ENCODE results near the gene HACD3. TPM values are rescaled to one million over a fixed set of nuclear protein-coding genes. Genes with fewer than 3 reads are reported as not detected.

The HACD3 gene
- total RNA-seq, 1 experiment from 2014 or later, result 133 TPM

- H4K5ac ChIP-seq (ENCODE audit: insufficient read length, low read depth, low read length), result no peak overlapping the region
- no peak overlapping the region for H3K27ac Mint-ChIP-seq
- no peak overlapping the region for H2BK120ac ChIP-seq (ENCODE audit: low read depth, low read length, poor library complexity, severe bottlenecking)
- DNase-seq, result no peak
- H2AK5ac ChIP-seq (ENCODE audit: insufficient read length, low read length), result no peak overlapping the region
- no peak overlapping the region for H3K27ac ChIP-seq (ENCODE audit: insufficient read length, low read depth, low read length)
- H3K18ac ChIP-seq (ENCODE audit: insufficient read length, low read depth, low read length), result no peak overlapping the region
- no peak overlapping the region for H3K9ac ChIP-seq (ENCODE audit: extremely low read depth, insufficient read length, low read length)
- H3K9me3 ChIP-seq (ENCODE audit: control insufficient read depth, low read depth, low read length), result no peaks in the 10 kb centered on the region
- peaks cover 8 to 11% of the 10 kb centered on the region in 2 experiments for H3K4me1 Mint-ChIP-seq
- H4K91ac ChIP-seq (ENCODE audit: insufficient read length, low read depth, low read length), result no peak overlapping the region
- H2BK15ac ChIP-seq (ENCODE audit: low read depth, low read length), result no peak overlapping the region
- H3K36me3 Mint-ChIP-seq (ENCODE audit: insufficient read depth in 1 of 3, low read depth in 3 of 3), result peaks cover 0 to 6% (median 6%) of the 10 kb centered on the region in 3 experiments; a peak in 5 of 7 replicates
- no peak overlapping the region for H2BK5ac ChIP-seq (ENCODE audit: insufficient read length, low read length)
- peaks cover 6% of the 10 kb centered on the region; the same call in 1 of the 2 replicates for H3K79me2 ChIP-seq (ENCODE audit: insufficient read depth, low read length)
- WGBS (ENCODE audit: extremely low coverage, insufficient read length, low lambda C conversion rate), result no CpG with 5 or more reads among the region's 4 CpGs
- peaks cover 0 to 2% of the 10 kb centered on the region in 2 experiments; a peak in 1 of 5 replicates for H3K9me3 Mint-ChIP-seq
- TF ChIP-seq CTCF (conservative IDR thresholded peaks at IDR 0.05), result no peak
- no peak overlapping the region for H3K4ac ChIP-seq (ENCODE audit: low read depth, low read length)
- no peak overlapping the region for H2BK12ac ChIP-seq (ENCODE audit: insufficient read length, low read depth, low read length)
- no peak overlapping the region for H3K14ac ChIP-seq (ENCODE audit: insufficient read depth, low read length)
- H3K4me3 Mint-ChIP-seq, result 0 out of 5 replicates have a peak overlapping the region, but pooled peaks of 1 of the 2 experiments have one; percentile 32
- no peak overlapping the region for H2AFZ ChIP-seq (ENCODE audit: low read length)
- H4K8ac ChIP-seq (replicated peaks; ENCODE audit: insufficient read length, low read depth, low read length), result no peak overlapping the region
- no peak overlapping the region for H3K56ac ChIP-seq (ENCODE audit: insufficient read length, low read depth, low read length)
- H3K27me3 Mint-ChIP-seq (ENCODE audit: low read depth), result no peaks in the 10 kb centered on the region
- H3K23me2 ChIP-seq (ENCODE audit: insufficient read length, low read depth, low read length, poor library complexity, severe bottlenecking), result peaks cover 8% of the 10 kb centered on the region
- no peak overlapping the region for H3K4me2 ChIP-seq (ENCODE audit: insufficient read depth, insufficient read length, low read length)
- no peaks in the 10 kb centered on the region for H4K20me1 ChIP-seq (ENCODE audit: control insufficient read depth, insufficient read depth, insufficient read length)
- no peaks in the 10 kb centered on the region for H3K27me3 ChIP-seq (ENCODE audit: insufficient read depth, low read length)
- no peak overlapping the region for H3K23ac ChIP-seq (ENCODE audit: insufficient read length, low read depth, low read length)
- no peak overlapping the region for H2BK20ac ChIP-seq (ENCODE audit: low read depth, low read length, poor library complexity, severe bottlenecking)
- no peak overlapping the region for H3T11ph ChIP-seq (ENCODE audit: low read length)
- no peaks in the 10 kb centered on the region for H3K4me1 ChIP-seq (ENCODE audit: insufficient read depth, low read length)
- H3K79me1 ChIP-seq (ENCODE audit: insufficient read depth, low read depth, low read length, poor library complexity, severe bottlenecking), result peaks cover 6% of the 10 kb centered on the region
These were observed 11.5 kb upstream of the HACD3 start for GRCh38 chr15:65518633-65519285.

Measured in H9 (cell line).